A673 (cell line): Measurements from ENCODE around the gene SMAD3. TPM values are rescaled to one million over a fixed set of nuclear protein-coding genes. Genes with fewer than 3 reads are reported as not detected.

Experiments
- BruUV-seq: library from RNA; stranded (reverse); fragments of 400-500 nt; replicated peaks from 2 replicates; lab custom pipeline; 2021; lab: Mats Ljungman, UMichigan
- CTCF ChIA-PET: fragments of 300-600 bp; sonication (Branson Sonifier 250); formaldehyde crosslinking; loops from one replicate; lab custom pipeline; 2022; ENCODE audit warnings: antibody characterized with exemption; lab: Charles Lee
- POLR2A ChIA-PET: fragments of 300-600 bp; sonication (Branson Sonifier 250); formaldehyde crosslinking; loops from one replicate; lab custom pipeline; 2022; ENCODE audit warnings: antibody characterized with exemption; ENCODE audit not compliant: low non-redundant PET; lab: Charles Lee
- DNase-seq: peaks from one replicate; pipeline ENCODE4 v3.0.0-alpha.2; 2015; ENCODE audit warnings: low spot score
- H3K27ac ChIP-seq: fragments of 200-600 bp; sonication (generic); 2 replicates; pipeline ENCODE4 v1.5.1; 2016; ENCODE audit warnings: mixed run types, low read depth, mild to moderate bottlenecking, mixed read lengths, antibody characterized with exemption, low read length; ENCODE audit not compliant: poor library complexity, severe bottlenecking
- H3K27me3 ChIP-seq: fragments of 200-600 bp; sonication (generic); replicated peaks from 2 replicates; pipeline ENCODE4 v1.6.1; 2017; ENCODE audit warnings: mixed run types, low read depth, mild to moderate bottlenecking, mixed read lengths, antibody characterized with exemption, low read length; ENCODE audit not compliant: insufficient read depth, poor library complexity
- H3K36me3 ChIP-seq: fragments of 200-600 bp; sonication (generic); 2 replicates; pipeline ENCODE4 v1.6.1; 2016; ENCODE audit warnings: mixed run types, mild to moderate bottlenecking, mixed read lengths, antibody characterized with exemption, low read length; ENCODE audit not compliant: insufficient read depth, poor library complexity, severe bottlenecking
- H3K4me1 ChIP-seq: fragments of 200-600 bp; sonication (generic); 2 replicates; pipeline ENCODE4 v1.6.1; 2017; ENCODE audit warnings: mixed run types, mild to moderate bottlenecking, mixed read lengths, antibody characterized with exemption, low read length; ENCODE audit not compliant: insufficient read depth, poor library complexity, severe bottlenecking
- H3K4me3 ChIP-seq: fragments of 200-600 bp; sonication (generic); 2 replicates; pipeline ENCODE4 v1.5.1; 2016; ENCODE audit warnings: low read depth, mixed run types, mild to moderate bottlenecking, mixed read lengths, low read length; ENCODE audit not compliant: poor library complexity, severe bottlenecking
- H3K9me3 ChIP-seq: fragments of 200-600 bp; sonication (generic); 2 replicates; pipeline ENCODE4 v1.6.1; 2016; ENCODE audit warnings: mixed run types, low read depth, mild to moderate bottlenecking, mixed read lengths, antibody characterized with exemption, low read length; ENCODE audit not compliant: poor library complexity, severe bottlenecking
- EZH2 ChIP-seq: fragments of 200-600 bp; sonication (generic); IDR thresholded peaks from 2 replicates; pipeline ENCODE4 v1.6.1; 2017; ENCODE audit warnings: borderline replicate concordance, low read depth, mild to moderate bottlenecking, mixed read lengths, antibody characterized with exemption, low read length; ENCODE audit not compliant: poor library complexity, severe bottlenecking
- intact Hi-C: fragments of 100-400 bp; cut with micrococcal nuclease; formaldehyde crosslinking; loops from one replicate; pipeline ENCODE4 v1.10.0; 2022; ENCODE audit not compliant: unreplicated experiment
- total RNA-seq: library from RNA; stranded (reverse); gene quantifications from 2 replicates; pipeline ENCODE4 v1.2.3, GENCODE V29; 2021
- TF ChIP-seq, protein P1 (sequence below): fragments of 300-800, 200-600 bp; sonication (generic); conservative IDR thresholded peaks from 2 replicates; pipeline ENCODE4 v1.5.1; 2017; ENCODE audit warnings: low read depth, mild to moderate bottlenecking, antibody characterized with exemption, low read length, moderate library complexity, mixed read lengths

Gene SMAD3
- total RNA-seq, 1 experiment from 2014 or later: 31.0 TPM

DNA sequence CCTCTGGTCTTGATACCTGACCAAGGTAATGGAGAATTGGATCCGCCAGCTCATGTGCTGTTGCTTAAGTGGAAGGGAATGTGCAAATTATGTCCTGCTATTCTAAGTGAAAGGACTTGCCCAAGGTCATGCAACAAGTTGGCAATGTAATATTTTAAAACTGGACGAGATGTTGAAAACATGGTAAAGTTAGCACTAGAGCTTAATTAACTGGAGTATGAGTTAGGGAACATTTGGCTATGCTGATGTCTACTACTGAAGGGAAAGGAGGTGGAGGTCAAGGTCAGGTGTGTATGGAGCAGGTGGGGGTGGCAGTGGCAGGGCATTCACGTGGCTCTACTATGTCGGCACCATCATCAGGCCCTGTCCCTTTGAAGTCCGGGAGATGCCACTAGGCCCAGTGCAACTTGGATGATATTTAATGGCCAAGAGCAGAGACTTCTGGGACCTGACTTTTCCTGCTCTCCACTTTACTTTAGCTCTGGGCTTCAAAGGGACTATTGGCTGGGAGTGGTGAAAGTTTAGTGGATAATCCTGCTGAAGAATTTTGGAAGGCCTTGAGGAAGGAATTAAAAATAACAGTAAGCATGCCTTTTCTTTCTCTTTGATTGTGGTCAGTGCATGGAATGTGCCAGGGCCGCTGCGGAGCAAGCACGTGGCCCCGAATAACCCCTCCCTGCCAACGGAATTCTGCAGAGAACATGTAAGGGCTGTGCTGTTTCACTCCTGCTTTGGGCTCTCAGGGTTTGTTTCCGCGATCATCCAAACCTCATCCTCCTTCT, 14.9 kb downstream of the SMAD3 start:
- intact Hi-C loops: no loop called here
- CTCF ChIA-PET: no interaction called here
- H3K36me3 ChIP-seq: no peaks in the 10 kb centered on the region
- BruUV-seq: no TSS peak
- no peaks in the 10 kb centered on the region for H3K9me3 ChIP-seq
- no peaks in the 10 kb centered on the region for H3K4me1 ChIP-seq
- H3K27me3 ChIP-seq: no peaks in the 10 kb centered on the region
- H3K27ac ChIP-seq: no peak overlapping the region
- POLR2A ChIA-PET: no interaction called here
- H3K4me3 ChIP-seq: no peak overlapping the region
- DNase-seq: no peak
- TF ChIP-seq, protein P1, sequence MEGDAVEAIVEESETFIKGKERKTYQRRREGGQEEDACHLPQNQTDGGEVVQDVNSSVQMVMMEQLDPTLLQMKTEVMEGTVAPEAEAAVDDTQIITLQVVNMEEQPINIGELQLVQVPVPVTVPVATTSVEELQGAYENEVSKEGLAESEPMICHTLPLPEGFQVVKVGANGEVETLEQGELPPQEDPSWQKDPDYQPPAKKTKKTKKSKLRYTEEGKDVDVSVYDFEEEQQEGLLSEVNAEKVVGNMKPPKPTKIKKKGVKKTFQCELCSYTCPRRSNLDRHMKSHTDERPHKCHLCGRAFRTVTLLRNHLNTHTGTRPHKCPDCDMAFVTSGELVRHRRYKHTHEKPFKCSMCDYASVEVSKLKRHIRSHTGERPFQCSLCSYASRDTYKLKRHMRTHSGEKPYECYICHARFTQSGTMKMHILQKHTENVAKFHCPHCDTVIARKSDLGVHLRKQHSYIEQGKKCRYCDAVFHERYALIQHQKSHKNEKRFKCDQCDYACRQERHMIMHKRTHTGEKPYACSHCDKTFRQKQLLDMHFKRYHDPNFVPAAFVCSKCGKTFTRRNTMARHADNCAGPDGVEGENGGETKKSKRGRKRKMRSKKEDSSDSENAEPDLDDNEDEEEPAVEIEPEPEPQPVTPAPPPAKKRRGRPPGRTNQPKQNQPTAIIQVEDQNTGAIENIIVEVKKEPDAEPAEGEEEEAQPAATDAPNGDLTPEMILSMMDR: no peak
- TF ChIP-seq EZH2: no peak

DNA sequence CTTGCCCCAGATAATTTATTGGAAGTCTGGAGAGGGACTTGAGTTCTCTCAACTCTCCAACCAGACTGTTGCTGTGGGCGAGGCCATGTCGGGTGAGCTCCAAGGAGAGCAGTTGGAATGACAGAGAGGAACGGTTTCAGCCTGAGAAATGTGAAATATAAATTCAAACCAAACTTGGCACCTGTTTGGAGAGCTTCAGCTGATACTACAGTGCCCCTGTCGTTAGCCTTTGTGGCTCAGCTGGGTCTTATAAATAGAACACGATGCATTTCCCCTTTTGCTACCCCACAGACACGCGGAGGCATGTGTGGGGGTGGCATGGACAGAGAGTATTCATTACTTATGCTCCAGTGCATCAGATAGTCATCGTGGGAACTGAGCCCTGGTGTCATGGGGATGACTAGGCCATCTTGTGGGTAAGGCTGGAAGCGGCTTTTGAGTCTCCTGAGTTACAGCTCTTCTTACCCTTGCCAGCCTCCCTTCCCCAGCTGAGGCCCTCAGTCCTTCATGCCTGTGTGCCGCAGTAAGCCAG, 15.6 kb downstream of the SMAD3 start:
- CTCF ChIA-PET: no interaction called here
- H3K4me1 ChIP-seq: peaks cover 5% of the 10 kb centered on the region
- POLR2A ChIA-PET: no interaction called here

DNA sequence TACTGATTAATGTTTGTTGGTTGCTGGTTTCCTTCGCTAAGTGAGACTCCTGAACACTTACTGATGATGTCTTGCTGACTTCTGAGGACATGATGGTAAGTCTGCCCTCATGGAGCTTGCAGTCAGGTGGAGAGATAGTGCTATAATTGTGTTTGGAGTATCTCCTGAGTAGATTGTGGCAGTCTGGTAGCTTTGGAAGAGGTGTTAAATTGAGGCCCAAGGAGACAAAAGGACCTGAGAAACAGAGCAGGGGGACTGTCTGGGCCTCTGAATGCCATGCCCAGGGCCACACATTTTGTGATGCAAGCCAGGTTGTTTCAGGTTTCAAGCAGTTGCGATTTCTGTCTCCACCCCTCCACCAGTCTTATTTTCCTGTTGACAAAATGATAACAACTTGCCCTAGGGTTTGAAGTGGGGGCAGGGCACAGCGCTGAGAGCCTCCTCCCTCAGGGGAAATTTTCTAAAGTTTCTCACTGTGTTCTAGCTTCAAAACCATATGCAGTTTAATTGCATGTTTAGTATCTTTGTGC, 16.7 kb downstream of the SMAD3 start:
- intact Hi-C loops: no loop called here
- H3K36me3 ChIP-seq: no peaks in the 10 kb centered on the region
- ChIA-PET POLR2A (no interaction called here), CTCF (no interaction called here)
- no peak for DNase-seq
- H3K27me3 ChIP-seq: no peaks in the 10 kb centered on the region
- BruUV-seq: no TSS peak
- no peaks in the 10 kb centered on the region for H3K9me3 ChIP-seq
- H3K4me3 ChIP-seq: no peak overlapping the region
- no peak for TF ChIP-seq EZH2
- TF ChIP-seq, protein P1: no peak
- peaks cover 13% of the 10 kb centered on the region for H3K4me1 ChIP-seq
- H3K27ac ChIP-seq: no peak overlapping the region

More for the DNA sequence above, 15.6 kb downstream of the SMAD3 start:
- DNase-seq: peak; percentile 49
- no peaks in the 10 kb centered on the region for H3K9me3 ChIP-seq
- H3K27ac ChIP-seq: no peak overlapping the region
- intact Hi-C loops: no loop called here
- TF ChIP-seq, protein P1: peak; percentile 33
- no peak for TF ChIP-seq EZH2
- BruUV-seq: no TSS peak
- H3K4me3 ChIP-seq: no peak overlapping the region
- no peaks in the 10 kb centered on the region for H3K36me3 ChIP-seq
- H3K27me3 ChIP-seq: no peaks in the 10 kb centered on the region
